Ureter (tissue), 1 donor: ENCODE measurements around the gene GOLT1B. TPM values are rescaled to one million over a fixed set of nuclear protein-coding genes. Genes with fewer than 3 reads are reported as not detected.
"Not testable (repeated sequence)": the region's sequence is repeated elsewhere in the genome, so short reads cannot be mapped to it uniquely, and the experiment has no call there.

Experiments
- DNase-seq: peaks from one replicate; pipeline ENCODE4 v3.0.0-alpha.2; 2020; ENCODE audit warnings: low spot score
- total RNA-seq: library from RNA; stranded (reverse); gene quantifications from one replicate; pipeline ENCODE4 v1.2.4, GENCODE V29; 2023
- donor health status: DM: yes; HTN: yes; CAD: no.

Gene GOLT1B
- 33.7 TPM for total RNA-seq

- DNase-seq, result peak; percentile 95
These were observed at the start of gene GOLT1B, which contains the start of gene RECQL for GRCh38 chr12:21501258-21502163. Gene GOLT1B (plus strand): TSS chr12:21501789. CDS start chr12:21501924, 135 bp downstream. Gene RECQL (minus strand): TSS chr12:21501635. CDS start chr12:21499570, 2,065 bp downstream.

GRCh38 chr12:21453312-21453852 lies 48.2 kb upstream of the GOLT1B start:
- DNase-seq, result no peak

- DNase-seq, result no peak
These were observed 45.3 kb upstream of the GOLT1B start for GRCh38 chr12:21456291-21456780.

GRCh38 chr12:21459474-21459873 lies 42.1 kb upstream of the GOLT1B start:
- no peak for DNase-seq

GRCh38 chr12:21467334-21467733 lies 34.3 kb upstream of the GOLT1B start:
- DNase-seq, result not testable (repeated sequence)

- no peak for DNase-seq
These were observed 30.3 kb upstream of the GOLT1B start for GRCh38 chr12:21471294-21471693.

GRCh38 chr12:21472197-21472823 lies 29.3 kb upstream of the GOLT1B start:
- no peak for DNase-seq

- DNase-seq, result no peak
These were observed 26.0 kb upstream of the GOLT1B start for GRCh38 chr12:21475552-21475951.

GRCh38 chr12:21476949-21477348 lies 24.6 kb upstream of the GOLT1B start:
- no peak for DNase-seq

- no peak for DNase-seq
These were observed 22.7 kb upstream of the GOLT1B start for GRCh38 chr12:21478756-21479455.

- DNase-seq, result no peak
These were observed 18.1 kb upstream of the GOLT1B start for GRCh38 chr12:21483531-21483930.

- no peak for DNase-seq
These were observed 15.6 kb upstream of the GOLT1B start for GRCh38 chr12:21485998-21486397.

GRCh38 chr12:21499765-21500164 lies 1.8 kb upstream of the GOLT1B start:
- DNase-seq, result no peak

- DNase-seq, result no peak
These were observed 767 bp upstream of the GOLT1B start for GRCh38 chr12:21500786-21501257.

- no peak for DNase-seq
These were observed 541 bp downstream of the GOLT1B start for GRCh38 chr12:21502164-21502496.

- DNase-seq, result no peak
These were observed 1.3 kb downstream of the GOLT1B start for GRCh38 chr12:21502872-21503271.

- DNase-seq, result no peak
These were observed 4.3 kb downstream of the GOLT1B start for GRCh38 chr12:21505888-21506287.

- no peak for DNase-seq
These were observed 6.3 kb downstream of the GOLT1B start for GRCh38 chr12:21507849-21508248.

GRCh38 chr12:21509768-21510167 lies 8.2 kb downstream of the GOLT1B start:
- no peak for DNase-seq

GRCh38 chr12:21516281-21516680 lies 14.7 kb downstream of the GOLT1B start:
- DNase-seq, result no peak

GRCh38 chr12:21518451-21518850 lies 16.9 kb downstream of the GOLT1B start:
- DNase-seq, result no peak

- DNase-seq, result no peak
These were observed 20.0 kb downstream of the GOLT1B start for GRCh38 chr12:21521541-21521940.
